Cardiac muscle cell (in vitro differentiated cells and primary cell): ENCODE data around the gene MED25. TPM values are rescaled to one million over a fixed set of nuclear protein-coding genes. Genes with fewer than 3 reads are reported as not detected.

Source experiments
- DNase-seq, 2 donors: peaks; one replicate each; pipeline versions ENCODE4 v3.0.0 to v3.0.0-alpha.2; 2010 to 2017; ENCODE audit warnings: low read depth in 1 of 2, low spot score in 1 of 2
- H3K27ac ChIP-seq: fragments of 200-600 bp; sonication (generic); 2 replicates; pipeline ENCODE4 v1.5.1; 2016
- H3K27me3 ChIP-seq: fragments of 200-600 bp; sonication (generic); 2 replicates; pipeline ENCODE4 v1.6.0; 2016; ENCODE audit warnings: control low read depth
- H3K36me3 ChIP-seq: fragments of 200-600 bp; sonication (generic); 2 replicates; pipeline ENCODE4 v1.5.1; 2016; ENCODE audit warnings: control low read depth
- H3K4me1 ChIP-seq: fragments of 200-600 bp; sonication (generic); 2 replicates; pipeline ENCODE4 v1.8.1; 2017; ENCODE audit warnings: low read depth, mild to moderate bottlenecking, mixed run types
- H3K4me3 ChIP-seq: fragments of 200-600 bp; sonication (generic); 2 replicates; pipeline ENCODE4 v1.5.1; 2016; ENCODE audit warnings: mild to moderate bottlenecking
- H3K9me3 ChIP-seq: fragments of 200-600 bp; sonication (generic); 2 replicates; pipeline ENCODE4 v1.5.1; 2017; ENCODE audit warnings: low read depth, mild to moderate bottlenecking, control low read depth
- CTCF ChIP-seq: IDR thresholded peaks from 2 replicates; pipeline ENCODE4 v1.5.1; 2012; ENCODE audit warnings: low read depth, mild to moderate bottlenecking, low read length
- polyA plus RNA-seq: library from polyadenylated mRNA; unstranded; fragments of >200 nt; fragmentation: Nextera tagmentation; extraction: Ambion mirVana; gene quantifications from 2 replicates; pipeline ENCODE4 v1.2.1, GENCODE V29; 2016
- total RNA-seq: library from RNA; depleted of rRNA; stranded (reverse); fragments of >200 nt; gene quantifications from 2 replicates; pipeline ENCODE4 v1.2.3, GENCODE V29; 2016

The MED25 gene
- total RNA-seq (68.7 and 83.7 TPM in 2 replicates), polyA plus RNA-seq (69.9 and 73.2 TPM in 2 replicates)

- peak within 1 kb of the TSS; percentile 53 for H3K4me3 ChIP-seq
- peak; percentile 86 to 88 for DNase-seq
- peak within 1 kb of the TSS; percentile 96 for H3K27ac ChIP-seq
- H3K4me1 ChIP-seq, result peaks cover 12% of the 10 kb centered on the region
- H3K36me3 ChIP-seq, result no peaks in the 10 kb centered on the region
- no peak for TF ChIP-seq CTCF
- no peaks in the 10 kb centered on the region for H3K27me3 ChIP-seq
- no peaks in the 10 kb centered on the region for H3K9me3 ChIP-seq
Observed at GRCh38 chr19:49817964-49818648, at the start of gene MED25. Gene MED25, plus strand, starts transcription at chr19:49818289. Its CDS starts 53 bp downstream, at chr19:49818342.

- Histone ChIP-seq H3K27ac (no peak overlapping the region), H3K4me3 (no peak overlapping the region), H3K36me3 (peaks cover 2% of the 10 kb centered on the region), H3K27me3 (no peaks in the 10 kb centered on the region), H3K9me3 (no peaks in the 10 kb centered on the region), H3K4me1 (peaks cover 11% of the 10 kb centered on the region)
- TF ChIP-seq CTCF, result no peak
- no peak for DNase-seq
Observed at GRCh38 chr19:49770529-49770928, 47.6 kb upstream of the MED25 start.

DNA sequence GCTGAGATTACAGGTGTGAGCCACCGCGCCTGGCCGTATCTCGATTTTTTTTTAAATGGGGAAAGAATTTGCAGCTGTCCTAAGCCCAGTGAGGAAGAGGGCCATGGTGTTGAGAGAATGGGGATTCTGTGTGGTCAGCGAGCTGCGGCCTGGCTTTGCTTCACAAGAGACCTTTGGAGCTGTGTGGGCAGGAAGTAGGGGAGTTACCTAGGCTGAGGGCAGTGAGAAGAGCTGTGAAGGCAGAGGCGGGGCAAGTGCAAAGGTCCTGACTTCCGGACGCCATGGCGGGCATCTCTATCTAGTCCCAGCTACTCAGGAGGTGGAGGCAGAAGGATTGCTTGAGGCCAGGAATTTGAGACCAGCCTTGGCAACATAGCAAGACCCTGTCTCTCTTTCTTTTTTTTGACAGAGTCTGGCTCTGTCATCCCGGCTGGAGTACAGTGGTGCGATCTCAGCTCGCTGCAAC is 46.4 kb upstream of the MED25 start:
- DNase-seq, result no peak
- TF ChIP-seq CTCF, result no peak
- Histone ChIP-seq H3K4me3 (no peak overlapping the region), H3K27me3 (no peaks in the 10 kb centered on the region), H3K9me3 (no peaks in the 10 kb centered on the region), H3K36me3 (peaks cover 2% of the 10 kb centered on the region), H3K4me1 (peaks cover 6% of the 10 kb centered on the region), H3K27ac (no peak overlapping the region)

DNA sequence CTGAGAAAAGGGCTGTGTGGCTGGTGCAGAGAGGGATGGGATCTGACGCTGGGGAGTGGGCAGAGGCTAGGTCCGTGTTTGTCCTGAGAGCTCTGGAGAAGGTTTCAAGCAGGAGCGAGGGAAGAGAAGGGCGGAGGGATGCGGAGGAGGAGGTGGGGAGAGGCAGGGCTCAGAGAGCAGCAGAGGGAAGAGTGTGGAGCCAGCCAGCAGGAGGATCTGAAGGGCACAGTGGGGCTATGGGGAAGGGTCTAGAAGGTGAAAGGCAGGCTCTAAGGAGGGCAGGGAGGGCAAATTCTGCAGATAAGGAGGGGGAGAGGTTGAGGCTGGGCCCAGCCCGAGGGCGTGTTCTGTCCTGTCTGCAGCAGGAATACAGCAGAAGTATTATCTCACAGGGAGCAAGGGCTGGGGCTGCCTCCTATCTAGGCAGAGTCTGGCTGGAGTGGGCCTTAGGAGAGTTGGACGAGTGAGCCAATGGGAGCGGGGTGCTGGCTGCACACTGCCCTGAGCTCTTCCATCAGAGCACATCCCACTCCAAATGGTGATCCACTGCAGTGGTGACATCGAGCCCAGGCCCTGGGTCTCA is 45.1 kb upstream of the MED25 start:
- TF ChIP-seq CTCF, result no peak
- no peak overlapping the region for H3K4me3 ChIP-seq
- peaks cover 2% of the 10 kb centered on the region for H3K36me3 ChIP-seq
- no peak for DNase-seq
- H3K9me3 ChIP-seq, result no peaks in the 10 kb centered on the region
- no peaks in the 10 kb centered on the region for H3K27me3 ChIP-seq
- no peak overlapping the region for H3K27ac ChIP-seq
- peaks cover 5% of the 10 kb centered on the region for H3K4me1 ChIP-seq

GRCh38 chr19:49773663-49774350 is 44.3 kb upstream of the MED25 start:
- TF ChIP-seq CTCF, result no peak
- Histone ChIP-seq H3K4me3 (no peak overlapping the region), H3K4me1 (no peaks in the 10 kb centered on the region), H3K27me3 (no peaks in the 10 kb centered on the region), H3K27ac (no peak overlapping the region), H3K36me3 (peaks cover 2% of the 10 kb centered on the region), H3K9me3 (no peaks in the 10 kb centered on the region)
- DNase-seq, result no peak
